H1 (cell line): ENCODE data around the gene CCDC197. TPM values are rescaled to one million over a fixed set of nuclear protein-coding genes. Genes with fewer than 3 reads are reported as not detected.

Experiments
- ATF3 ChIP-seq: IDR thresholded peaks from 2 replicates; pipeline ENCODE4 v1.6.1; 2011; ENCODE audit warnings: low read depth, mild to moderate bottlenecking, low read length; ENCODE audit not compliant: insufficient read depth
- CHD7 ChIP-seq: fragments of 300-600 bp; sonication (generic); IDR thresholded peaks from 2 replicates; pipeline ENCODE4 v1.7.1; 2012; ENCODE audit warnings: low read length, moderate library complexity, mild to moderate bottlenecking, inconsistent platforms; ENCODE audit not compliant: insufficient replicate concordance
- JUN ChIP-seq: IDR thresholded peaks from 2 replicates; pipeline ENCODE4 v1.6.1; 2011; ENCODE audit warnings: low read depth, mild to moderate bottlenecking, improper control_type of control experiment, low read length
- MAX ChIP-seq: IDR thresholded peaks from 2 replicates; pipeline ENCODE4 v1.6.1; 2012; ENCODE audit warnings: inconsistent platforms
- NRF1 ChIP-seq: IDR thresholded peaks from 2 replicates; pipeline ENCODE4 v1.6.1; 2011; ENCODE audit warnings: mild to moderate bottlenecking, low read depth, low read length, improper control_type of control experiment
- POLR2A ChIP-seq, 2 experiments: IDR thresholded peaks; 1 replicate in 1 of 2; 2 replicates in 1 of 2; pipeline ENCODE4 v1.6.1; 2011; ENCODE audit warnings: low read depth in 2 of 2, low read length in 2 of 2, mild to moderate bottlenecking in 2 of 2; ENCODE audit errors: control extremely low read depth in 1 of 2
- TEAD4 ChIP-seq: IDR thresholded peaks from 2 replicates; pipeline ENCODE4 v1.6.1; 2012; ENCODE audit warnings: low read depth, low read length, inconsistent platforms, mixed read lengths
- polyA plus RNA-seq, 7 experiments: library from polyadenylated mRNA; depleted of rRNA in 3 of 7; stranded (reverse) in 5 of 7; unstranded in 2 of 7; fragments of >200 nt in 5 of 7; fragments of 200-250 nt in 2 of 7; gene quantifications; 1 replicate in 5 of 7; 2 replicates in 1 of 7; 4 replicates in 1 of 7; pipeline versions ENCODE4 v1.2.1 to v1.2.3, GENCODE V29; 2011 to 2013; ENCODE audit warnings: missing spikeins in 2 of 7, mixed read lengths in 2 of 7
- total RNA-seq: library from RNA; stranded (reverse); fragmentation: NEBNext Ultra II Directional; extraction: Animal tissue kit (Norgen Biotek cat#: 25700); gene quantifications from 2 replicates; pipeline ENCODE4 v1.2.1, GENCODE V29; 2021

CCDC197 gene
- total and polyA plus RNA-seq, 2 of the 8 experiments (the other 6 are each of a cell fraction or from before 2014, with no cell fraction given): not detected

GRCh38 chr14:94016446-94016976, 19.4 kb downstream of the CCDC197 start (continued):
- TF ChIP-seq CHD7 (no peak), POLR2A (IDR thresholded peaks at IDR 0.05; ENCODE audit: control extremely low read depth in 1 of 2, low read depth in 2 of 2, low read length in 2 of 2) (no peak), JUN (no peak), MAX (no peak), TEAD4 (no peak), ATF3 (no peak), NRF1 (no peak)
